ENCODE data around the gene SLC6A18.

DNA sequence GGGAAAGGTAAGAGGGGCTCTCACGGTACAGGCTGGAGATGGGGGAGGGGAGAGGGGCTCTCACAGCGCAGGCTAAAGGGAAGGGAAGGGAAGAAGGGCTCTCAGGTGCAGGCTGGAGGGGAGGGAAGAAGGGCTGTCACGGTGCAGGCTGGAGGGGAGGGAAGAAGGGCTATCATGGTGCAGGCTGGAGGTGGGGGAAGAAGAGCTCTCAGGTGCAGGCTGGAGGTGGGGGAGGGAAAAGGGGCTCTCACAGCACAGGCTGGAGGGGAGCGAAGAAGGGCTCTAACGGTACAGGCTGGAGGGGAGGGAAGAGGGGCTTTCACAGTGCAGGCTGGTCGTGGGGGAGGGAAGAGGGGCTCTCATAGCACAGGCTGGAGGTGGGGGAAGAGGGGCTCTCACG is 4.6 kb downstream of the SLC6A18 start:
- TF ChIP-seq POLR2A (IDR thresholded peaks at IDR 0.05; ENCODE audit: low read depth, low read length): no peak
- no peak for TF ChIP-seq POLR2AphosphoS5 (IDR thresholded peaks at IDR 0.05; ENCODE audit: low read depth, low read length)
- TF ChIP-seq TAF1 (IDR thresholded peaks at IDR 0.05; ENCODE audit: borderline replicate concordance, low read depth, low read length): no peak

Data from GM12892 (cell line).